Measurements from ENCODE around the gene GRIN3A.

GRCh38 chr9:101528015-101528414 is 210.4 kb downstream of the GRIN3A start:
- TF ChIP-seq POLR2A (IDR thresholded peaks at IDR 0.05; ENCODE audit: low read length) (no peak), GATA1 (IDR thresholded peaks at IDR 0.05; ENCODE audit: low read depth, low read length) (no peak)

Measured in erythroblast (primary cell).